GM12878 (cell line): ENCODE data around the gene TELO2. TPM values are rescaled to one million over a fixed set of nuclear protein-coding genes. Genes with fewer than 3 reads are reported as not detected.

Experiments
- ATAC-seq: fragments of 200-7000 bp; cut with Tn5 transposase; 3 replicates; pipeline ENCODE4 v1.9.1; 2020; ENCODE audit warnings: mild to moderate bottlenecking, moderate library complexity
- BruUV-seq: library from RNA; stranded (reverse); fragments of 400-500 nt; replicated peaks from 2 replicates; lab custom pipeline; 2021; lab: Mats Ljungman, UMichigan
- CTCF ChIA-PET: fragments of 300-600 bp; sonication (Branson Sonifier 250); formaldehyde crosslinking; extraction: SDS; loops from one replicate; lab custom pipeline; 2021; ENCODE audit warnings: inconsistent platforms; lab: Yijun Ruan, JAX
- POLR2A ChIA-PET: fragments of 350-600 bp; formaldehyde crosslinking; extraction: SDS; loops from one replicate; lab custom pipeline; 2021; ENCODE audit warnings: inconsistent platforms; lab: Charles Lee
- RAD21 ChIA-PET: fragments of 300-600 bp; sonication (Branson Sonifier 250); formaldehyde crosslinking; loops from one replicate; lab custom pipeline; 2023; ENCODE audit warnings: antibody characterized with exemption; ENCODE audit not compliant: unreplicated experiment; lab: Charles Lee
- SMC1A ChIA-PET: fragments of 300-600 bp; sonication (Branson Sonifier 250); formaldehyde crosslinking; loops from one replicate; lab custom pipeline; 2023; ENCODE audit not compliant: unreplicated experiment, uncharacterized antibody; lab: Charles Lee
- DNase-seq: peaks from one replicate; pipeline ENCODE4 v3.0.0-alpha.2; 2011; ENCODE audit warnings: low read depth, low spot score
- FAIRE-seq: peaks from 3 replicates; lab custom pipeline; 2011; peaks lifted over from hg19 to GRCh38; lab: Jason Lieb, UNC
- H2AFZ ChIP-seq: 2 replicates; pipeline ENCODE4 v1.6.0; 2011; ENCODE audit warnings: low read depth, low read length, control low read depth; ENCODE audit not compliant: control insufficient read depth
- H3K27ac ChIP-seq: 2 replicates; pipeline ENCODE4 v1.5.1; 2011; ENCODE audit warnings: control low read depth; ENCODE audit not compliant: control insufficient read depth, insufficient read depth
- H3K27me3 ChIP-seq, 2 experiments: replicated peaks in 1 of 2; 2 replicates each; pipeline versions ENCODE4 v1.6.0 to v1.6.1; 2011; ENCODE audit warnings: low read length in 1 of 2; ENCODE audit not compliant: control insufficient read depth in 2 of 2, insufficient read depth in 2 of 2
- H3K36me3 ChIP-seq, 2 experiments: 2 replicates each; pipeline ENCODE4 v1.5.1; 2011; ENCODE audit warnings: low read length in 1 of 2; ENCODE audit not compliant: control insufficient read depth in 2 of 2, insufficient read depth in 2 of 2
- H3K4me1 ChIP-seq: 2 replicates; pipeline ENCODE4 v1.6.1; 2011; ENCODE audit warnings: mild to moderate bottlenecking, low read length, moderate library complexity, mixed read lengths; ENCODE audit not compliant: control insufficient read depth, insufficient read depth
- H3K4me2 ChIP-seq: 2 replicates; pipeline ENCODE4 v1.6.0; 2011; ENCODE audit warnings: control low read depth; ENCODE audit not compliant: control insufficient read depth, insufficient read depth
- H3K4me3 ChIP-seq: fragments of 200-600 bp; sonication (generic); 2 replicates; pipeline ENCODE4 v1.5.1; 2016
- H3K79me2 ChIP-seq: 2 replicates; pipeline ENCODE4 v1.6.0; 2011; ENCODE audit warnings: low read length; ENCODE audit not compliant: control insufficient read depth, insufficient read depth
- H3K9ac ChIP-seq: 2 replicates; pipeline ENCODE4 v1.8.0; 2011; ENCODE audit warnings: low read length, control low read depth, mixed read lengths; ENCODE audit not compliant: control insufficient read depth, insufficient read depth
- H3K9me3 ChIP-seq: replicated peaks from 3 replicates; pipeline ENCODE4 v1.5.1; 2011; ENCODE audit warnings: mild to moderate bottlenecking, low read length; ENCODE audit not compliant: control insufficient read depth, insufficient read depth
- H4K20me1 ChIP-seq: 2 replicates; pipeline ENCODE4 v1.6.0; 2011; ENCODE audit not compliant: control insufficient read depth, insufficient read depth
- CEBPZ ChIP-seq: fragments of 150-350 bp; IDR thresholded peaks from 2 replicates; pipeline ENCODE4 v1.6.1; 2016; ENCODE audit warnings: low read depth, low read length
- EED ChIP-seq: sonication (generic); IDR thresholded peaks from 2 replicates; pipeline ENCODE4 v1.6.1; 2016; ENCODE audit warnings: antibody characterized with exemption, low read depth
- RFX5 ChIP-seq: IDR thresholded peaks from 2 replicates; pipeline ENCODE4 v1.6.1; 2011; ENCODE audit warnings: low read depth, low read length, improper control_type of control experiment
- WGBS: methylation state at CpG from one replicate; pipeline ENCODE4 v1.1.6; 2016; ENCODE audit warnings: low lambda C conversion rate; ENCODE audit not compliant: insufficient replicate concordance, insufficient coverage; ENCODE audit errors: missing lambda C conversion rate; 5-methylcytosine and 5-hydroxymethylcytosine counted together
- in situ Hi-C: fragments of 300-500 bp; cut with MboI; formaldehyde crosslinking; loops from 9 replicates; pipeline ENCODE4 v1.14.3; 2018; ENCODE audit warnings: mixed read lengths
- intact Hi-C: fragments of 100-400 bp; cut with micrococcal nuclease; formaldehyde crosslinking; loops from one replicate; pipeline ENCODE4 v1.14.2; 2022; ENCODE audit not compliant: unreplicated experiment
- polyA plus RNA-seq, 11 experiments: library from polyadenylated mRNA; depleted of rRNA in 4 of 11; unstranded in 6 of 11; stranded (reverse) in 5 of 11; fragments of >200 nt; fragmentation: Nextera tagmentation in 4 of 11; fragmentation: Illumina TruSeq in 1 of 11; extraction: Ambion mirVana in 4 of 11; extraction: Trizol in 1 of 11; gene quantifications; 1 replicate in 1 of 11; 2 replicates in 10 of 11; pipeline versions ENCODE4 v1.2.1 to v1.2.3, GENCODE V29; 2011 to 2016; ENCODE audit warnings: inconsistent platforms in 2 of 11, missing spikeins in 2 of 11, low read depth in 1 of 11
- total RNA-seq, 4 experiments: library from RNA; depleted of rRNA in 3 of 4; stranded (reverse); fragments of >200 nt in 3 of 4; fragmentation: Illumina TruSeq in 1 of 4; extraction: Trizol in 1 of 4; gene quantifications; 2 replicates each; pipeline versions ENCODE4 v1.2.1 to v1.2.3, GENCODE V29; 2013 to 2021
- TF ChIP-seq, protein P1 (sequence below): IDR thresholded peaks from 2 replicates; pipeline ENCODE4 v1.6.1; 2012; ENCODE audit warnings: low read length, inconsistent platforms
- TF ChIP-seq, protein P2 (sequence below): fragments of 450-650 bp; formaldehyde crosslinking; IDR thresholded peaks from 2 replicates; pipeline ENCODE4 v1.4.0; 2020; ENCODE audit warnings: mild to moderate bottlenecking, moderate library complexity
- TF ChIP-seq, protein P3 (sequence below): IDR thresholded peaks from 2 replicates; pipeline ENCODE4 v1.6.1; 2012; ENCODE audit warnings: mild to moderate bottlenecking, low read depth, low read length

Gene TELO2
- total and polyA plus RNA-seq, 10 of the 15 experiments (the other 5 are each of a cell fraction or from before 2014, with no cell fraction given), result 0.55 to 72.8 (median 18.6) TPM

DNA sequence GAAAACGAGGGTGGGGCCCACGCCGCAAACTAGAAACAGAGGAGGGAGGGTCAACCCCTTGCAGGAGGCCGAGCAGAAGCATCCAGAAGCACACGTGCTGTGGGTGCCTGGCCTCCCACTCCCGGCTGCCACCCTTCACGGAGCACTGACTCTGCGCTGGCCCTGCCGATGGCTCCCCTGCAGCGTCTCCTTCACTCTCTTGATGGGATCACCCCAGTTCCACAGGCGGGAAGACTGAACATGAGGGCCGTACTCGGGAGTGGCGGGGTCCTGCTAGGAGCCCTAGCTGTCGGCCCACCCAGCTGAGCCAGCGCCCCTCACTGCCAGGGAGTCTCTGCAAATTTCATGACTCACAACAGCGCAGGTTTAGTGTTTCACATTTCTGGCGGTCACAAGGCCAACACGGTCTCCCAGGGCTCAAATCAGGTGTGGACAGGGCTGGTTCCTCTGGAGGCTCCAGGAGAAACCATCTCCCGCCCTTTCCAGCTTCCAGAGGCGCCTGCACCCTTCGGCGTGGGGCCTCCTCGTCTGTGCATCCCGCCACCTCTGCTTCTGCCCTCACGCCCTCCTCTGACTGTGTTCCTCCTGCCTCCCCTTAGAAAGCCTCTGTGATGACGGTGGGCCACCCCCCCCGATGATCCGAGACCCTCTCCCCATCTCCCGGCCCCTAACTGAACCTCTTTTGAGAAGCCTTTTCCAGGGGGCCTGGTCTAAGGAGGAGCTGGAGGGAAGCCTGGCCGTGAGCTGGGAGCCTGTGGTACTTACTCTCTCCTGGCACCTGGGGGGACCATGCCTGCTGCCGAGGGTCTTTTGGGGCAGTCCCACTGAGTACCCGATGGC is 6.4 kb upstream of the TELO2 start:
- Histone ChIP-seq H3K36me3 (no peaks in the 10 kb centered on the region), H3K27me3 (no peaks in the 10 kb centered on the region; a peak in 1 of 4 replicates), H3K4me2 (no peak overlapping the region), H4K20me1 (no peaks in the 10 kb centered on the region), H3K9ac (no peak overlapping the region), H3K27ac (no peak overlapping the region), H3K79me2 (no peaks in the 10 kb centered on the region), H2AFZ (no peak overlapping the region), H3K4me3 (no peak overlapping the region), H3K9me3 (no peaks in the 10 kb centered on the region), H3K4me1 (0 out of 2 replicates have a peak, but pooled peaks cover 2% of the 10 kb centered on the region)
- intact Hi-C loops, result no loop called here
- DNase-seq (no peak), ATAC-seq (no peak), FAIRE-seq (no peak)
- ChIA-PET RAD21 (no interaction called here), POLR2A (no interaction called here), SMC1A (no interaction called here), CTCF (no interaction called here)
- BruUV-seq, result no TSS peak
- 52% methylated on average over 32 of the region's 33 CpGs for WGBS
- in situ Hi-C loops, result no loop called here
- TF ChIP-seq EED (no peak), RFX5 (no peak), CEBPZ (no peak)
- TF ChIP-seq, protein P1, sequence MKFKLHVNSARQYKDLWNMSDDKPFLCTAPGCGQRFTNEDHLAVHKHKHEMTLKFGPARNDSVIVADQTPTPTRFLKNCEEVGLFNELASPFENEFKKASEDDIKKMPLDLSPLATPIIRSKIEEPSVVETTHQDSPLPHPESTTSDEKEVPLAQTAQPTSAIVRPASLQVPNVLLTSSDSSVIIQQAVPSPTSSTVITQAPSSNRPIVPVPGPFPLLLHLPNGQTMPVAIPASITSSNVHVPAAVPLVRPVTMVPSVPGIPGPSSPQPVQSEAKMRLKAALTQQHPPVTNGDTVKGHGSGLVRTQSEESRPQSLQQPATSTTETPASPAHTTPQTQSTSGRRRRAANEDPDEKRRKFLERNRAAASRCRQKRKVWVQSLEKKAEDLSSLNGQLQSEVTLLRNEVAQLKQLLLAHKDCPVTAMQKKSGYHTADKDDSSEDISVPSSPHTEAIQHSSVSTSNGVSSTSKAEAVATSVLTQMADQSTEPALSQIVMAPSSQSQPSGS, result no peak
- TF ChIP-seq, protein P2, sequence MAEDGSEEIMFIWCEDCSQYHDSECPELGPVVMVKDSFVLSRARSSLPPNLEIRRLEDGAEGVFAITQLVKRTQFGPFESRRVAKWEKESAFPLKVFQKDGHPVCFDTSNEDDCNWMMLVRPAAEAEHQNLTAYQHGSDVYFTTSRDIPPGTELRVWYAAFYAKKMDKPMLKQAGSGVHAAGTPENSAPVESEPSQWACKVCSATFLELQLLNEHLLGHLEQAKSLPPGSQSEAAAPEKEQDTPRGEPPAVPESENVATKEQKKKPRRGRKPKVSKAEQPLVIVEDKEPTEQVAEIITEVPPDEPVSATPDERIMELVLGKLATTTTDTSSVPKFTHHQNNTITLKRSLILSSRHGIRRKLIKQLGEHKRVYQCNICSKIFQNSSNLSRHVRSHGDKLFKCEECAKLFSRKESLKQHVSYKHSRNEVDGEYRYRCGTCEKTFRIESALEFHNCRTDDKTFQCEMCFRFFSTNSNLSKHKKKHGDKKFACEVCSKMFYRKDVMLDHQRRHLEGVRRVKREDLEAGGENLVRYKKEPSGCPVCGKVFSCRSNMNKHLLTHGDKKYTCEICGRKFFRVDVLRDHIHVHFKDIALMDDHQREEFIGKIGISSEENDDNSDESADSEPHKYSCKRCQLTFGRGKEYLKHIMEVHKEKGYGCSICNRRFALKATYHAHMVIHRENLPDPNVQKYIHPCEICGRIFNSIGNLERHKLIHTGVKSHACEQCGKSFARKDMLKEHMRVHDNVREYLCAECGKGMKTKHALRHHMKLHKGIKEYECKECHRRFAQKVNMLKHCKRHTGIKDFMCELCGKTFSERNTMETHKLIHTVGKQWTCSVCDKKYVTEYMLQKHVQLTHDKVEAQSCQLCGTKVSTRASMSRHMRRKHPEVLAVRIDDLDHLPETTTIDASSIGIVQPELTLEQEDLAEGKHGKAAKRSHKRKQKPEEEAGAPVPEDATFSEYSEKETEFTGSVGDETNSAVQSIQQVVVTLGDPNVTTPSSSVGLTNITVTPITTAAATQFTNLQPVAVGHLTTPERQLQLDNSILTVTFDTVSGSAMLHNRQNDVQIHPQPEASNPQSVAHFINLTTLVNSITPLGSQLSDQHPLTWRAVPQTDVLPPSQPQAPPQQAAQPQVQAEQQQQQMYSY (CRISPR knock-in tag), result no peak
- TF ChIP-seq, protein P3, sequence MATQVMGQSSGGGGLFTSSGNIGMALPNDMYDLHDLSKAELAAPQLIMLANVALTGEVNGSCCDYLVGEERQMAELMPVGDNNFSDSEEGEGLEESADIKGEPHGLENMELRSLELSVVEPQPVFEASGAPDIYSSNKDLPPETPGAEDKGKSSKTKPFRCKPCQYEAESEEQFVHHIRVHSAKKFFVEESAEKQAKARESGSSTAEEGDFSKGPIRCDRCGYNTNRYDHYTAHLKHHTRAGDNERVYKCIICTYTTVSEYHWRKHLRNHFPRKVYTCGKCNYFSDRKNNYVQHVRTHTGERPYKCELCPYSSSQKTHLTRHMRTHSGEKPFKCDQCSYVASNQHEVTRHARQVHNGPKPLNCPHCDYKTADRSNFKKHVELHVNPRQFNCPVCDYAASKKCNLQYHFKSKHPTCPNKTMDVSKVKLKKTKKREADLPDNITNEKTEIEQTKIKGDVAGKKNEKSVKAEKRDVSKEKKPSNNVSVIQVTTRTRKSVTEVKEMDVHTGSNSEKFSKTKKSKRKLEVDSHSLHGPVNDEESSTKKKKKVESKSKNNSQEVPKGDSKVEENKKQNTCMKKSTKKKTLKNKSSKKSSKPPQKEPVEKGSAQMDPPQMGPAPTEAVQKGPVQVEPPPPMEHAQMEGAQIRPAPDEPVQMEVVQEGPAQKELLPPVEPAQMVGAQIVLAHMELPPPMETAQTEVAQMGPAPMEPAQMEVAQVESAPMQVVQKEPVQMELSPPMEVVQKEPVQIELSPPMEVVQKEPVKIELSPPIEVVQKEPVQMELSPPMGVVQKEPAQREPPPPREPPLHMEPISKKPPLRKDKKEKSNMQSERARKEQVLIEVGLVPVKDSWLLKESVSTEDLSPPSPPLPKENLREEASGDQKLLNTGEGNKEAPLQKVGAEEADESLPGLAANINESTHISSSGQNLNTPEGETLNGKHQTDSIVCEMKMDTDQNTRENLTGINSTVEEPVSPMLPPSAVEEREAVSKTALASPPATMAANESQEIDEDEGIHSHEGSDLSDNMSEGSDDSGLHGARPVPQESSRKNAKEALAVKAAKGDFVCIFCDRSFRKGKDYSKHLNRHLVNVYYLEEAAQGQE, result no peak
